COLO668 (cell line): ENCODE measurements around the gene TIMM10B.

ENCODE experiments used
- DNase-seq: peaks from one replicate; lab custom pipeline; 2025; ENCODE audit not compliant: unreplicated experiment; lab: John Stamatoyannopoulos, UW

Gene TIMM10B

DNA sequence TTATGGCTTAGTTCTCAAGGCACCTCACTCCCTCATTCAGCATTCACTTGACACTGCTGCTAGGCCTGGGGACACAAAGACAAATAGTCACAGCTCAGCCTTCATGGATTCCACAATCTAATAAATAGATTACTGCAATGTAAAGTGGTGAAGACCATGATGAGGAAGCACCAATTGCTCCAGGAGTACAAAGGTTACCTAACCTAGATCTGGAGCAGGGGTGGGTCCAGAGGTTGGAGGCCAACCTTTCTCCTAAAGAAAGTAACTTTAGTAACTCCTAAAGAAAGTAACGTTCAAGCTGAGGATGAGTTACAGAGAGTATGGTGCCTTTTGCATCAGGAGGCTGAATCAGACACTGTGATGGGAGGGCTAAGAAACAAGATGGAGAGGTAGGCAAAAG is 11.7 kb upstream of the TIMM10B start:
- no peak for DNase-seq

DNA sequence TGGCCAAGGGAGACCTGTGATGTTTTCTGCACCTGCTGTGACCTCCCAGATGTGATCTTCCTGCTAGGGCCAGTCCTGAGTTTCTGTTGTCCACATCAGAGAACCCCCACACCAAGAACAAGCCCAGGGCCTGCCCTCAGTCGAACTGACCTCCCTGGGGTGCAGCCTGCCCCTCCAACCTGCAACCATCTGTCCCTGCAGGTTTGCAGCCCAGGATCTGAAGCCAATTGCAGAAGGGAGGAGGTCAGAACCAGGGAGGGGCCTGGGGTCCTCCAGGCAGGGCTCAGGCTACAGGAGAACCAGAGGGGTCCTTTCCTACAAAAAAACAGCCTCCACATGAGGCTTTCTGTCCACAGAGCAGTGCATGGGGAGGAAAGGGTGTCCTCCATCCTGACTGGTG is 8.4 kb upstream of the TIMM10B start:
- no peak for DNase-seq

DNA sequence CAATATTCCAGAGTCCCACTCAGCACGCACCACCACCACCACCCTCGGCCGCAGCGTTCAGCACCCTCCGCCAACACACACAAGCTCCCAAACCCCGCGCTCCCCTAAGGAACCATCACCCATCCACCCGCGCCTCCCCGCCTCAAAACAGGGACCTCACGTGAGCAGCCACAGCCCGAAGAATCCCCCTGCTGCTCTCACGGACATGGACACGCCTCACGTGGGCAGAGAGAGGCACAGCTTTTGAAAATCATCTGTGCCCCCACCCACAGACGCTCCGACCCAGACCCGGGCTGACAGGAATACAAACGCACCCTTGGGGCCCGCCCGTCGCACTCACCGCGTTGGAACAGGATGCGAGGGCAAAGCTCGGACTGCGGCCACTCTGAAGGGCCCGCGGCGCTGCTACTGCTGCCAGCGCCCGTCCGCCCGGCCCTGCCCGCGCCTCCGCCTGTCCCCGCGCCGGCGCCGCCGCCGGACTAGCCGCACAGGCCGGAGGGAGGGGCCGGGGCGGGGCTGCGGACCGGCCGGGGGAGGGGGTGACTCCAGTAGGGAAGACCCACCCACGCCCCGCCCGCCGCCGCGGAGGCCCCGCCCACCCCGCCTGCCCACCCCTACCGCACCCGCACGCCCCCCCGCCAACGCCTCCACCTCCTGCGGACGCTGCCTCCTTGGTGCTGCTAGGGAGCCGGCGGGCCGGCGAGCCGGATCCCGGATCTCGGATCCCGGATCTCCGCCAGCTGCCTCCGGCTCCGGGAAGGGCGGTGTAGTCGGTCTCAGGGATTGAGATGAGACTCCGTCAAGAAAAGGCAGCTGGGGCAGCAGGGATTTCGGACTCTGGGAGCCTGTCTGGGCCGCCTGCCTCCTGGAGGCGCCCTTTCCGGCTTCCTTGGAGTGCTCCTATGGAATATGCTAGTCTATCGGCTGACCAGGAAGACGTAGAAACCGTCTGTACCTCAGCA is 7.6 kb upstream of the TIMM10B start, which contains the start of gene TRIM3:
TRIM3 (minus strand) TSS at position 491 of the 962 bp plus-strand sequence. CDS start 8,246 bp downstream, outside the sequence.
- DNase-seq = peak; percentile 89

DNA sequence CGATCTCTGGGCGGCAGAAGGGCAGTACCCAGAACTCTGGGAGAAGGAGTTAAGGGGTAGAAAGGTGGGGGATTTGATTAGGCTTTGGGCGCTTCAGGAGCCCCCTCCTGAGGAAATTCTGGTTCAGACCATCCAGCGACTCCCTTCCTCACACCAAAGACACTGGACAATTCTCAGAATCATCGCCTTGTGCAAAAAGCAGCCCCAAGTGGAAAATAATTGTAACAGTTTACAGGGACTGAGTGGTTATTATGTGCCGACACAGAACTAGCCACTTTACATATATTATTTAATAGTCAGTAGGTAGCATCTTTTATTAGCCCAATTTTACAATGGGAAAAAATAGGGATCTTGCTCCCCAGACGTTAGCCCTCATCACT is 6.9 kb upstream of the TIMM10B start:
- DNase-seq = no peak

DNA sequence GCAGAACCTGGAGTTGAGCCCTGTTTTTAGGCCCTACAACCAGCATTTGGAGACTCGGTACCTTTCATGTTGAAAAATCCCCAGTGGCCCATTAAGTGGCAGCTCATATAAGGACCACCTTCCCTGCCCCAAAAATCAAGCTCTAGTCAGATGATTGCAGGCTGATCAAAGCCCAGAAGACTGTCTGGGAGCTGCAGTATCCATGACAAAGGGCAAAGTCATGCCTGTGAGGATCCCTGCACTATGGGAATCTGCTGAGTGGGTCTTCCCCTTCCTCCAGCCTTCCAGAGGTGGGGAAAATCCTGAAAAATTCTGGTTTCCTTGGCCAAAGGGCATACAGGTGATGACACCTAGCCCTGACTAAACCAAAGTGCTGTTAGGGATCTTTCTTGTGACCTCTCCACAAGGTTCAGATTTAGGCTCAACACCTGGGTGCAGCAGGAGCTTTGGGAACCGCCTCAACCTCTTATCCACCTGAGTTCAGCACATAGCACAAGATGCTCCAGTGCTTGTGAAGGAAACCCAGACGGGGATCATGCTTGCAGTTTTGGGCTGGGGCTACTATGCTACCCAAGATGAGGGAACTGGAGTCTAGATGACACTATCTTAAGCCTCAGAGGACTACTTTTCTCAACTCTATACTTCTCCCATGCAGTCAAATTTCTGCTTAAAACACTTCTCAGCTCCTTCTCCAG is 6.3 kb upstream of the TIMM10B start:
- no peak for DNase-seq

DNA sequence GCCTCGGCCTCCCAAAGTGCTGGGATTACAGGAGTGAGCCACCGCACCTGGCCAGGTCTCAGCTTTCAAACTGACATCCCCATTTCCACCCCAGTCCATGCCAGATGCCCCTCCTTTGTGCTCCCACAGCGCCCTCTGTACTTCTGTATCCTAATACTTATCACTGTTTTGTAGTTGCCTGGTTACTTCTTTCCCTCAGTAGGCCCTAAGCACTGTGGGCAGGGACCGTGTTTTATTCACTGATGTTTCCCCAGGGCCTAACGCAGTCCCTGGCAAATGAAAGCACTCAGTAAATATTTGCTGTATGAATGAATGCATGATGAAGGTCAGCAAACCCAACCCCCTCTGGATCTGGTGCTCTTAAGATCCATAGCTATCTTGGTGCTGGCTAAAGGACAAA is 5.4 kb upstream of the TIMM10B start:
- peak; percentile 77 for DNase-seq

DNA sequence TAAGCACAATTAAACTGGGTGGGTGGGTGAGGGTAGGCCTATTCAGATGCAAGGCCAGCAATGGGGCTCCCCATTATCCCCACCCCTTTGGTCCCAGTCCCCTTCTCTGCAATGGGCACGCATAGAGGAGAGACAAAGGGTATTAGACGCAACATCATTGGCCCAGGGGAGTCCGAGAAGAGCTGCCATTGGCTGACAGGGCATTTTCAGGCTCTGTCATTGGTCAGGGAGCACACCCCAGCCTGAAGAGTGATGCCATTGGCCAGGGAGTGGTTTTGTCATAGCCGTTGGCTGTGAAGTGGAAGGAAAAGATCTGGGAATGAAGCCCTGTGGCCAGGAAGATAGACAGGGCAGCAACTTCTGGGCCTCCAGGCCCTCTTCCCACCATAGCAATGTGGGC is 4.7 kb upstream of the TIMM10B start:
- no peak for DNase-seq

DNA sequence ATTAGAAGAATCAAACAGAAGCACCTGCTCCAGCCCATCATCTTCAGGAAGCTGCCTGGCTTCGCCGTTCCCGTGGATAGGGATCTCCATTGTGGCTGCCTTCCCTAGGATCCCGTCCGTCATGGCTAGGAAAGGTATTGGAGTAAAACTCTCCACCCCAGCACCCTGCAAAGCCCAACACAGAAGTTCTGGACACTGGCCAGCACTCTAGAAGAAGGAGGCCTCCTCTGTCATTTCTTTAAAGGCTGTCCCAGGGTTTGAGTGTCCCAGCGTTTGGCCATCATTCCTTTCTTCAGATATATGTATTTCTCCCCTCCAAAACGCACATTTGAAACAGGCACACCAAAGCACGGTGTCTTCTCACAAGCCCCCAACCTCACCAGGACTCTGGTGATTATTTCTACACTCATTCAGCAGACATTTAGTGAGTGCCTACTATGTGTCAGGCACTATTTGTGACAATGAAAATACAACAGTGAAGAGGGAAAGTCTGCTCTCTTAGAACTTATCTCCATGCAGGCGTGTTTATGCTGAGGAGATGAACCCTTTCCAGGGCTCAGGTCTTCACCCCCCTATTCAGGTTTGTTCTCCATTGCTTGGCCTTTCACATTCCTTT is 894 bp upstream of the TIMM10B start:
- no peak for DNase-seq

DNA sequence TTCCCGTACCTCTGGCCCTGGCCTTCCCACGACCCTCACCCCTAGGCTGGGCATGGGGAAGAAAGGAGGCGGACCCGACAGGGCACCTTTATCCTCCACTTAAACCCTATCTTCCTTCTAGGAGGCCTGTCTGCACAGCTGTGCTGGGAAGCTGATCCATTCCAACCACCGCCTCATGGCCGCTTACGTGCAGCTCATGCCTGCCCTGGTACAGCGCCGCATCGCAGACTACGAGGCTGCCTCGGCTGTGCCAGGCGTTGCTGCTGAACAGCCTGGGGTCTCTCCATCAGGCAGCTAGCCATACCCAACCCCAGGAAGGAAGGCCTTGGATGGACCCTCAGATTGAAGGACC is 599 bp downstream of the TIMM10B start:
- peak; percentile 19 for DNase-seq

DNA sequence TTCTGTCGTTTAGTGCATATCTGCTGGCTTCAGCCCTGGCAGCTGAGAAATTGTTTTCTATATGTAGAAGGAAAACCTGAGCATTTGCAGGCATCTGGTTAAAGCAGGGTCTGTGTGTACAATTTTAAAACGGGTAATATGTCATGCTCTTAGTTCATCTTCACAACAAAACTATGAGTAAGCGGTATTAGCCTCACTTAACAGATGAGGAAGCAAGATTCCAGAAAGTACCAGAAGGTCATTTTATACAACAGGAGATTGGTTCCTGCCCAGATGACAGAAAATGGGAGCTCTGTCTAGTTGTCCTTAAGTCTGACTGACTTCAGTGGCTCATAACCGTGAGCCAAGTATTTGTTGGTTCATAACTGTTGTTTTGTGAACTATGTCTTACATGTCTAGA is 1.1 kb downstream of the TIMM10B start:
- no peak for DNase-seq

DNA sequence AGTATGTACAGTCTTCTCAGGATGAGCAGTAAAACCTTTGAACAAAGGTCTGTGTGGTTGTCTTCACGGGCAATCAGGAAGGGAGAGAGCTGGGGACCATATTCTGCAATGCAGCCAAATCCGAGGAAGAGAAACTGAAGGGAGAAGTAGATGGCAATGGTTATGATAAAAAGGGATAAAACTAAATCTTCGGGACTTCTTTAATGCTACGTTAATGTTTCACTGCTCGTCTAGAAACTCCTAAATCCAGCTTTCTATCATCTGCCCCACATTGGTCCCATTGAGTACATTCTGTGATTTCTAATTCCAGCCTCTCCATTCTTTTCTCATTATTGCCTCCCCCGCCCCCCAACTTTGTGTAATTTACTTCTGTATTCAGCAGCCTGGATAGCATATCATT is 1.7 kb downstream of the TIMM10B start:
- no peak for DNase-seq

DNA sequence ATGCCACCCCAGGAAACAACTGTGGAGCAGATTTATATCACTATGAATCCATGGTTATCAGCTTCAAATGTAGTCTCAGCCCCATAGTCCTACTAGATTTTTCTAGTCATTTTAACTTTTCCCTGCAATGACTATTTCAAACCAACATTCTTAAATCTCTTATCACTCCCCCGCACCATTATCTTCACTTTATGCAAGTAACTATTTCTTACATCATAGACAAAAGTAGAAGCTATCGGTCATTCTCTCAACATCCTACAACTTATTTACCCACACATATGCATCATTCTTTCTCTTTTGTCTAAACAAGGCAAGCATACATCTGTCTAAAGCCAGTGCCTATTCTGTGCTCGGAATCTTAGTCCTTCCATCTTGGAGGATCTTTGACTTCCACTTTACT is 4.4 kb downstream of the TIMM10B start:
- DNase-seq = no peak

DNA sequence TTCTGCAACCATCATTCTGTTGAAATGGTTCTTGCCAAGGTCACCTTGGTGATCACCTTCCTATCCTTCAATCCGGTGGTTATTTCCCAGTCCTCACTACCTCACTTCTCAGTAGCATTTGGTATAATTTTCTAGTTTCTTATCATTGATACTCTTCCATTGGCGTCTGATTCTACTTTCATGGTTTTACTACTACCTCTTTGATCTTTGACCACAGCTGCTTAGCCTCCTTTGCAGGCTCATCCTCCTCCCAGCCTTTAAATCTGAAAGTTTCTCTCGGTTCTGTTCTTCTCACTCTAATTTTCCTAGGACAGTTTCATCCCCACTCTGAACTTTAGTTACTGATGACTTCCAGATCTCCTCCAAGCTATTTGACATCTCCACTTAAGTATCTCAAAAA is 5.0 kb downstream of the TIMM10B start:
- no peak for DNase-seq

DNA sequence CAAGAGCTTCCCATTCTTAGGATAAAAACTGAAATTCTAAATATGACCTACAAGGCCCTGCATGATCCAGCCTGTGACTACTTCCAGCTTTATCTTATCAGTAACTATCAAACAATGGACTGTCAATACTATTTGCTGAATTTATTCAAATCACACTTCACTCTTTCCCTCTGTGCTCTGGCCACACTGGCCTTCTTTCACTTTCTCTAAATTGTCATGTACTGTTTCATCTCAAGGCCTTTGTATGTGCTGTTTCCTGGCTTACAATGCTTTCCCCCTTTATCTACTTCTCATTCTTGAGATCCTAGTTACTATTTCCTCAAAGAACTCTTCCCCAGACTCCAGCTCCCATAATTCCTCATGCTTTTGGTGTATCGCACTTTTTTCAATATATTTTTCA is 5.6 kb downstream of the TIMM10B start:
- DNase-seq = no peak

DNA sequence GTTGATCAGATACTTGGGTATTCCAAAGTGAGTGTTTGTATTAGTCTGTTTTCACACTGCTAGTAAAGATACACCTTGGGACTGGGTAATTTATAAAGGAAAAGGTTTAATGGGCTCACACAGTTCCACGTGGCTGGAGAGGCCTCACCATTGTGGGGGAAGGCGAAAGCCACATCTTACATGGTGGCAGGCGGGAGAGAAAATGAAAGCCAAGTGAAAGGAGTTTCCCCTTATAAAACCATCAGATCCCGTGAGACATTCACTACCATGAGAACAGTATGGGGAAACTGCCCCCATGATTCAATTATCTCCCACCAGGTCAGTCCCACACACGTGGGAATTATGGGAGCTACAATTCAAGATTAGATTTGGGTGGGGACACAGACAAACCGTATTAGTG is 7.0 kb downstream of the TIMM10B start:
- DNase-seq = no peak

DNA sequence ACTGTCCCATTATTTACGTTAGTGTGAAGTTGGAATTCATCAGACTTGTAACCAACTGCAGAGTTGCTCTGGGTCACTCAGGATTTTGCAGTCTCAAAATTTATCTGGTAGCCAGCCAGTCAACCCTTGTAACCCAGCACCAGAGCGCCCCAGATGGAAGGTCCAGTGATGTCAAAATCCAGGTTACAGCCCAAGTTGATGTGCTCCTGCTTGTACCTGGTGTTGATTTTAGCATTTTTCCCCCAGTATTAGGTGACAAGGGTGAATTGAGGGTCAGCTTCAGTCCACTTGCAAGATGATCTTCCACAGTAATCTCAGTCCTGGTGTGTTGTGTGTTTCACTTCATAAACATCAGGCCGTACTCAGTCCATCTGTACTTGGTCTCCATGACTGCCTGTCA is 7.5 kb downstream of the TIMM10B start:
- DNase-seq = no peak

DNA sequence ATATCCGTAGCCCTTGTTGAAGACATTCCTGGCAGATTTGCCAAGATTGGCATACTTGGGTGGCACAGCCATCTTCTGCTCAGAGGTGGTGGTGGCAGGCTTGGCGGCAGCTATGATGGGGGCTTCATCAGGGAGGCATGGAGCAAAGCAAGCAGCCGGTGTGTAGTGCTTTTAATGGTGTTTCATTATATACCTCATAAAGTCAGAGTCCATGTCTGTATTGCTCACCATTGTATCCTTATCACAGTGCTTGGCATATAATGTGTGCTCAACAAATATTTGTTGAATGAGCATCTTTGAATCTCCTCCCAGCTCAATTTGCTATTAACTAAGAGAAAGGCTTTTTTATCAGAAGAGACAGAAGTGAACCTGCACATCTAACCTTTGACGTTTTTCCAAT is 8.0 kb downstream of the TIMM10B start:
- no peak for DNase-seq

DNA sequence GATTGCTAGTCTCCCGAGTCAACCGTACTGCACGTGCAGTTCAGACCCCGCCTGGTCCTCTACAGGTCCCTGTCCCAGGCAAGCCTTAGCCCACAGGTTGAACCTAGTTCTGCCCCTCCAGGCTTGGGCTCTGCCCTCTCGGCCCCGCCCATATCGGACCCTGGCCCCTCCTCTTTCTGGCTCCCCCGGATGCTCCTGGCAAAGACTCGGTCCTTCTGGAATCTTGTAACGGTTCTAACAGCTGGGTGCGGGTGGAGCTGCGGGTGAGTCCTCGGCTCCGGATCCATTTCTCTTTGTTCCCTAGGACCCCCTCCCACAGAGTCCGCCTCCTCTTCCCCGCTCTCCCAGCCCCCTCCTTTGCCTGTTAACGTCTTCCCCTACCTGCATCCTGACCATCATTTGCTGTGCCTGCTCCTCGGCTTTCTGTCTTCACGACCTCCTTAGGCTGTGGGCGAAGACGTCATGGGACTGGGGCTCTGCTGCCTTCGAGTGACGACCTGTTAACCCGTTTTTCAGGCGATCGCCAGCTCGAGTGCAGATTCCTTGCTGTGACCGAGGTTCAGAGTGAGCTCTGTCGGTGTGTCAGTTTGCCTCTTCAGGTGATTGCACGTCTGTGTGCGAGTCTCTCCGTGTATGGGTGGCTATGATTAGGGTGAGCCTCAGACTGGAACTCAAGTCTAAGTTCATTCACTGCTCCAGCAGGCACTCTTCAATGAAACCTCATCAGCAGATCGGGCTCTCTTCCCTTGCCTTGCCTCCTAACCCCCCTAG is 16.0 kb downstream of the TIMM10B start, which contains the start of gene DNHD1:
DNHD1 (plus strand) TSS at position 212 of the 771 bp plus-strand sequence. CDS start 936 bp downstream, outside the sequence.
- DNase-seq = no peak

DNA sequence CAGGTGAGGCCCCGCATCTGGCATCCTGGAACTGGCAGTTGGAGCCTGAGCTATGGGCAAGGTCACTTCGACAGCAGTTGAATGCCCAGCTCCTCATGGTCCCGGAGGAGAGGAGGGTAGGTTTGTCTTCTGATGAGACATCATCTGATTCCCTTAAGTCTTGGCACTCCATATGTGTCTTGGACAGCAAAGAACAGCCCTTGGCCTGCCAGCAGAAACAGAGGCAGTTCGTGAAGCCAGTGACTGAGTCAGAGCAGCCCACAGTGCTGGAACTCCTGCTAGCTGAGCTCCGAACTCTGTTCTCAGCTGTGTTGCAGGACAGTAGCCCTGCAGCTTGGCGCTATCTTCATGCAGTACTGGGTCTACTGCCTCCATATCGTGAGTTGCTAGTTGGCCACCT is 16.8 kb downstream of the TIMM10B start:
- no peak for DNase-seq

DNA sequence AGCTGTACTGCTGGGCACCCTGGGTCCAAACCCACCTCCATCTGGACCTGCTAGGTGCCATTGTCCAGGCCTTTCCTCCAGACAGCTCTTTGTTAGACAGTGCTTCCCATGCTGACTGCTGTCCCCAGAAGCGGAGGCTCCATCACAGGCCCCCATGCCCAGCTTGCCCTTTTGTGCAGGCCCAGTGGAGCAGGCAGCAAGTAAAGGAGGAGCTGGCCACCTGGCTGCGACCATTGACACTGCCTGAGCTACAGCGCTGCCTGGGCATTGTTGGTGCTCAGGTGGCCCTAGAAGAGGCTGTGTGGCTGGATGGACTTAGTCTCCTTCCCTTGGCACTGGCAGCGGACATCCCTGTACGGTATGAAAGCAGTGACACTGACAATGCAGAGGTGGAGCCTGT is 17.2 kb downstream of the TIMM10B start:
- DNase-seq = no peak

DNA sequence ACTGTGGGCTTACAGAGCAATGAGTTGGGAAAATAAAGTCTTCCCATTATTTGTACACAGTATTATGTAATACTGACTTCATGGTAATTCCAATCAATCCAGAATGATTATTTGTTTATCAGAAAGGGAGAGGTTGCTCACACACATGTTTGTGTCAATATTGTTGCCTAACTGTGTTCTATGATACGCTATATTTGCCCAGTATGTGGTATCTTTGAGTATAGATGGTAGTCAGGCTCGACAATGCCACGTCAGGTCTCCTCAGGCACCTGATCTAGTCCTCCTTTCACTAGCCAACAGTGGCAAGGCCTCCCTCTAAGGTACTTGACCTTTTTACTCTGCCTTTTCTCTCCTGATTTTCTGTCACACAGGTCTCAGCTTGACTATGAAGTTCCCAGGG is 21.1 kb downstream of the TIMM10B start:
- DNase-seq = no peak
